Erythroblast (primary cell): ENCODE results near the gene RAB7A.

Source experiments
- GATA1 ChIP-seq: IDR thresholded peaks from 2 replicates; pipeline ENCODE4 v1.6.1; 2011; ENCODE audit warnings: low read depth, mild to moderate bottlenecking, control low read depth, low read length, moderate library complexity
- POLR2A ChIP-seq: IDR thresholded peaks from 2 replicates; pipeline ENCODE4 v1.6.1; 2011; ENCODE audit warnings: mild to moderate bottlenecking, low read length

GRCh38 chr3:128753715-128754114 is 27.7 kb downstream of the RAB7A start:
- TF ChIP-seq POLR2A = no peak
- no peak for TF ChIP-seq GATA1
